Erythroblast (primary cell): ENCODE data around the gene AGBL4.

Source experiments
- GATA1 ChIP-seq: IDR thresholded peaks from 2 replicates; pipeline ENCODE4 v1.6.1; 2011; ENCODE audit warnings: low read depth, mild to moderate bottlenecking, control low read depth, low read length, moderate library complexity
- POLR2A ChIP-seq: IDR thresholded peaks from 2 replicates; pipeline ENCODE4 v1.6.1; 2011; ENCODE audit warnings: mild to moderate bottlenecking, low read length

- TF ChIP-seq POLR2A (no peak), GATA1 (no peak)
Observed at GRCh38 chr1:49045371-49045770, 978.4 kb downstream of the AGBL4 start.
